Thyroid gland (tissue), 4 donors: ENCODE data around the gene CHSY1. TPM values are rescaled to one million over a fixed set of nuclear protein-coding genes. Genes with fewer than 3 reads are reported as not detected.

Source experiments
- DNase-seq, 2 donors: peaks; one replicate each; pipeline ENCODE4 v3.0.0-alpha.2; 2019
- H3K27ac ChIP-seq, 3 donors: fragments of 200-600 bp; sonication (generic); 1 replicate in 2 of 3; 2 replicates in 1 of 3; pipeline ENCODE4 v1.5.1; 2016 to 2019; ENCODE audit warnings: mild to moderate bottlenecking in 1 of 3, moderate library complexity in 1 of 3
- H3K27me3 ChIP-seq: fragments of 200-600 bp; sonication (generic); one replicate; pipeline ENCODE4 v1.5.1; 2019
- H3K36me3 ChIP-seq, 2 donors: fragments of 200-600 bp; sonication (generic); one replicate each; pipeline ENCODE4 v1.5.1; 2016 to 2019
- H3K4me1 ChIP-seq, 2 donors: fragments of 200-600 bp; sonication (generic); one replicate each; pipeline ENCODE4 v1.5.1; 2017 to 2019
- H3K4me3 ChIP-seq, 3 donors: fragments of 200-600 bp; sonication (generic); replicated peaks in 1 of 3; 1 replicate in 2 of 3; 2 replicates in 1 of 3; pipeline ENCODE4 v1.5.1; 2016; ENCODE audit warnings: mild to moderate bottlenecking in 1 of 3
- H3K9me3 ChIP-seq: fragments of 200-600 bp; sonication (generic); one replicate; pipeline ENCODE4 v1.5.1; 2017
- CTCF ChIP-seq, 6 experiments: fragments of 200-600 bp in 3 of 6; fragments of 450-650 bp in 3 of 6; sonication (generic) in 3 of 6; IDR thresholded peaks; one replicate each; pipeline ENCODE4 v1.5.1; 2016 to 2019; ENCODE audit warnings: antibody characterized with exemption in 6 of 6, mild to moderate bottlenecking in 2 of 6, inconsistent platforms in 1 of 6, moderate library complexity in 1 of 6
- POLR2A ChIP-seq, 2 donors: fragments of 450-650 bp; IDR thresholded peaks; one replicate each; pipeline ENCODE4 v1.6.1; 2017; ENCODE audit warnings: antibody characterized with exemption in 2 of 2, mild to moderate bottlenecking in 2 of 2, moderate library complexity in 1 of 2
- WGBS, 2 donors: methylation state at CpG; one replicate each; pipeline ENCODE4 v1.1.5; 2017; 5-methylcytosine and 5-hydroxymethylcytosine counted together
- intact Hi-C: fragments of 100-400 bp; cut with DNase I; formaldehyde crosslinking; loops from one replicate; pipeline ENCODE4 v1.15.1; 2023
- total RNA-seq, 4 donors: library from RNA; depleted of rRNA; stranded (reverse); fragments of >200 nt; gene quantifications; one replicate each; pipeline ENCODE4 v1.2.3, GENCODE V29; 2016

The CHSY1 gene
- total RNA-seq, 4 donors from 2014 or later = 13.8 to 26.6 (median 18.5) TPM

GRCh38 chr15:101283931-101284330, 32.1 kb upstream of the CHSY1 start:
- Histone ChIP-seq H3K27me3 (no peaks in the 10 kb centered on the region), H3K36me3 (peaks cover 38 to 66% of the 10 kb centered on the region in 2 donors), H3K4me3 (no peak overlapping the region), H3K27ac (no peak overlapping the region), H3K9me3 (no peaks in the 10 kb centered on the region), H3K4me1 (no peaks in the 10 kb centered on the region)
- 94 to 96% methylated on average over 6 of the region's 6 CpGs for WGBS, 2 donors
- no peak for DNase-seq
- TF ChIP-seq POLR2A (IDR thresholded peaks at IDR 0.05) = no peak
- no peak for TF ChIP-seq CTCF (IDR thresholded peaks at IDR 0.05)
- intact Hi-C loops = no loop called here

GRCh38 chr15:101280007-101280406, 28.2 kb upstream of the CHSY1 start:
- intact Hi-C loops = no loop called here
- 91 to 95% methylated on average over 2 of the region's 2 CpGs for WGBS, 2 donors
- Histone ChIP-seq H3K4me1 (peaks cover 9 to 14% of the 10 kb centered on the region in 2 donors), H3K27me3 (no peaks in the 10 kb centered on the region), H3K27ac (no peak overlapping the region), H3K36me3 (peaks cover 27 to 52% of the 10 kb centered on the region in 2 donors), H3K9me3 (no peaks in the 10 kb centered on the region), H3K4me3 (no peak overlapping the region)
- DNase-seq = no peak
- TF ChIP-seq POLR2A (IDR thresholded peaks at IDR 0.05) (no peak), CTCF (IDR thresholded peaks at IDR 0.05) (no peak)

- no peak for DNase-seq
- WGBS, 2 donors = 80 to 83% methylated on average over 12 of the region's 12 CpGs
- H3K9me3 ChIP-seq = no peaks in the 10 kb centered on the region
- H3K36me3 ChIP-seq = peaks cover 42 to 52% of the 10 kb centered on the region in 2 donors
- H3K4me3 ChIP-seq = peak overlapping the region in 2 of 3 donors; percentile 29 to 90
- H3K27ac ChIP-seq = peak overlapping the region in 2 of 3 donors; percentile 65 to 88
- peaks cover 9 to 14% of the 10 kb centered on the region in 2 donors for H3K4me1 ChIP-seq
- no peaks in the 10 kb centered on the region for H3K27me3 ChIP-seq
- intact Hi-C loops = no loop called here
- TF ChIP-seq CTCF (IDR thresholded peaks at IDR 0.05) (no peak), POLR2A (IDR thresholded peaks at IDR 0.05) (no peak)
These were observed 26.2 kb upstream of the CHSY1 start for GRCh38 chr15:101277943-101278564.

GRCh38 chr15:101277038-101277822, 25.4 kb upstream of the CHSY1 start, which contains the start of gene SELENOS:
Gene SELENOS (minus strand): TSS chr15:101277485. CDS start chr15:101277417, 68 bp downstream.
- TF ChIP-seq CTCF (IDR thresholded peaks at IDR 0.05) = no peak
- peak in 1 of 2 donors; percentile 91 for TF ChIP-seq POLR2A (IDR thresholded peaks at IDR 0.05)
- 1 to 2% methylated on average over 23 to 26 of the region's 91 CpGs for WGBS, 2 donors
- DNase-seq = peak; percentile 93
- Histone ChIP-seq H3K9me3 (no peaks in the 10 kb centered on the region), H3K27me3 (no peaks in the 10 kb centered on the region), H3K27ac (peak within 1 kb of the TSS; percentile 72 to 88 (median 83)), H3K4me1 (peaks cover 9 to 14% of the 10 kb centered on the region in 2 donors), H3K36me3 (peaks cover 43 to 52% of the 10 kb centered on the region in 2 donors), H3K4me3 (peak within 1 kb of the TSS; percentile 84 to 91 (median 90))
- intact Hi-C loops = no loop called here
